K562 (cell line): ENCODE data around the gene TARP.

Source experiments
- DEAF1 ChIP-seq: fragments of 450-650 bp; formaldehyde crosslinking; IDR thresholded peaks from 2 replicates; pipeline ENCODE4 v1.4.0; 2020; ENCODE audit warnings: mild to moderate bottlenecking, moderate library complexity
- FOXJ3 ChIP-seq: sonication (generic); formaldehyde crosslinking; IDR thresholded peaks from 2 replicates; pipeline ENCODE4 v1.4.0; 2020; ENCODE audit warnings: mild to moderate bottlenecking, missing genetic modification reagents
- NELFE ChIP-seq: IDR thresholded peaks from 2 replicates; pipeline ENCODE4 v1.6.1; 2011; ENCODE audit warnings: mild to moderate bottlenecking; ENCODE audit not compliant: insufficient read depth, insufficient read length
- NFRKB ChIP-seq: fragments of 450-650 bp; IDR thresholded peaks from 2 replicates; pipeline ENCODE4 v1.6.1; 2016; ENCODE audit warnings: low read depth
- RAD21 ChIP-seq, 2 experiments: fragments of 250-450 bp in 1 of 2; fragments of 450-650 bp in 1 of 2; sonication (Bioruptor Pico) in 1 of 2; formaldehyde crosslinking in 1 of 2; IDR thresholded peaks in 1 of 2; conservative IDR thresholded peaks in 1 of 2; 2 replicates each; pipeline versions ENCODE4 v1.4.0 to v1.8.0; 2020 to 2022; ENCODE audit warnings: mild to moderate bottlenecking in 2 of 2, moderate library complexity in 1 of 2
- SMC3 ChIP-seq: conservative IDR thresholded peaks from 2 replicates; pipeline ENCODE4 v1.6.1; 2011; ENCODE audit warnings: low read depth, low read length, improper control_type of control experiment; ENCODE audit not compliant: insufficient read depth
- THAP7 ChIP-seq: fragments of 250-450 bp; sonication (Bioruptor Pico); IDR thresholded peaks from 2 replicates; pipeline ENCODE4 v1.5.0; 2021
- ZNF445 ChIP-seq: fragments of 250-450 bp; sonication (Bioruptor Pico); IDR thresholded peaks from 2 replicates; pipeline ENCODE4 v1.4.0; 2020; ENCODE audit warnings: low read depth, mild to moderate bottlenecking, moderate library complexity
- ZNF507 ChIP-seq: conservative IDR thresholded peaks from 2 replicates; pipeline ENCODE4 v1.6.1; 2017; ENCODE audit warnings: missing genetic modification characterization, missing compliant biosample characterization
- ZNF57 ChIP-seq: fragments of 450-650 bp; formaldehyde crosslinking; IDR thresholded peaks from 2 replicates; pipeline ENCODE4 v1.4.0; 2020; ENCODE audit warnings: mild to moderate bottlenecking, moderate library complexity
- ZNF717 ChIP-seq: fragments of 250-450 bp; sonication (Bioruptor Pico); IDR thresholded peaks from 2 replicates; pipeline ENCODE4 v1.5.0; 2021
- TF ChIP-seq, protein P1 (sequence below): IDR thresholded peaks from 2 replicates; pipeline ENCODE4 v1.6.1; 2016; ENCODE audit warnings: missing genetic modification characterization, missing compliant biosample characterization
- TF ChIP-seq, protein P2 (sequence below): fragments of 250-450 bp; sonication (Bioruptor Pico); IDR thresholded peaks from 2 replicates; pipeline ENCODE4 v1.5.1; 2021; ENCODE audit warnings: mild to moderate bottlenecking

Gene TARP

GRCh38 chr7:38222481-38223096 lies 50.8 kb downstream of the TARP start (continued):
- TF ChIP-seq, protein P1, sequence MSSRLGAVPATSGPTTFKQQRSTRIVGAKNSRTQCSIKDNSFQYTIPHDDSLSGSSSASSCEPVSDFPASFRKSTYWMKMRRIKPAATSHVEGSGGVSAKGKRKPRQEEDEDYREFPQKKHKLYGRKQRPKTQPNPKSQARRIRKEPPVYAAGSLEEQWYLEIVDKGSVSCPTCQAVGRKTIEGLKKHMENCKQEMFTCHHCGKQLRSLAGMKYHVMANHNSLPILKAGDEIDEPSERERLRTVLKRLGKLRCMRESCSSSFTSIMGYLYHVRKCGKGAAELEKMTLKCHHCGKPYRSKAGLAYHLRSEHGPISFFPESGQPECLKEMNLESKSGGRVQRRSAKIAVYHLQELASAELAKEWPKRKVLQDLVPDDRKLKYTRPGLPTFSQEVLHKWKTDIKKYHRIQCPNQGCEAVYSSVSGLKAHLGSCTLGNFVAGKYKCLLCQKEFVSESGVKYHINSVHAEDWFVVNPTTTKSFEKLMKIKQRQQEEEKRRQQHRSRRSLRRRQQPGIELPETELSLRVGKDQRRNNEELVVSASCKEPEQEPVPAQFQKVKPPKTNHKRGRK (tag), result no peak
- TF ChIP-seq FOXJ3 (CRISPR knock-in tag), result no peak
- TF ChIP-seq NELFE, result no peak
- TF ChIP-seq SMC3, result peak; percentile 80
- TF ChIP-seq ZNF717 (CRISPR knock-in tag), result no peak
- TF ChIP-seq DEAF1 (CRISPR knock-in tag), result peak; percentile 78
- TF ChIP-seq ZNF507 (tag), result no peak
- no peak for TF ChIP-seq NFRKB
- no peak for TF ChIP-seq THAP7
- TF ChIP-seq, protein P2, sequence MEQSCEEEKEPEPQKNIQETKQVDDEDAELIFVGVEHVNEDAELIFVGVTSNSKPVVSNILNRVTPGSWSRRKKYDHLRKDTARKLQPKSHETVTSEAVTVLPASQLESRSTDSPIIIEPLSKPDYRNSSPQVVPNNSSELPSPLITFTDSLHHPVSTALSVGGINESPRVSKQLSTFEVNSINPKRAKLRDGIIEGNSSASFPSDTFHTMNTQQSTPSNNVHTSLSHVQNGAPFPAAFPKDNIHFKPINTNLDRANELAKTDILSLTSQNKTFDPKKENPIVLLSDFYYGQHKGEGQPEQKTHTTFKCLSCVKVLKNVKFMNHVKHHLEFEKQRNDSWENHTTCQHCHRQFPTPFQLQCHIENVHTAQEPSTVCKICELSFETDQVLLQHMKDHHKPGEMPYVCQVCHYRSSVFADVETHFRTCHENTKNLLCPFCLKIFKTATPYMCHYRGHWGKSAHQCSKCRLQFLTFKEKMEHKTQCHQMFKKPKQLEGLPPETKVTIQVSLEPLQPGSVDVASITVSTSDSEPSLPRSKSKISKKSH (CRISPR knock-in tag), result no peak
- peak; percentile 87 to 92 for TF ChIP-seq RAD21 (CRISPR knock-in tag; conservative IDR thresholded peaks at IDR 0.05 in 1 of 2, IDR thresholded peaks at IDR 0.05 in 1 of 2)
- no peak for TF ChIP-seq ZNF57
- TF ChIP-seq ZNF445 (CRISPR knock-in tag), result no peak
